SK-N-MC (cell line): ENCODE data around the gene KCNH1.

Experiments
- EZH2 ChIP-seq: fragments of 200-600 bp; sonication (generic); IDR thresholded peaks from one replicate; pipeline ENCODE4 v1.6.1; 2017; ENCODE audit warnings: antibody characterized with exemption
- FOXP2 ChIP-seq: optimal IDR thresholded peaks from 2 replicates; pipeline ENCODE3; 2011; ENCODE audit warnings: mild to moderate bottlenecking, moderate library complexity; ENCODE audit not compliant: insufficient read depth; ENCODE audit errors: extremely low read length, control extremely low read depth
- POLR2AphosphoS5 ChIP-seq: IDR thresholded peaks from 2 replicates; pipeline ENCODE4 v1.6.1; 2012; ENCODE audit warnings: mild to moderate bottlenecking, low read depth, low read length, borderline replicate concordance

DNA sequence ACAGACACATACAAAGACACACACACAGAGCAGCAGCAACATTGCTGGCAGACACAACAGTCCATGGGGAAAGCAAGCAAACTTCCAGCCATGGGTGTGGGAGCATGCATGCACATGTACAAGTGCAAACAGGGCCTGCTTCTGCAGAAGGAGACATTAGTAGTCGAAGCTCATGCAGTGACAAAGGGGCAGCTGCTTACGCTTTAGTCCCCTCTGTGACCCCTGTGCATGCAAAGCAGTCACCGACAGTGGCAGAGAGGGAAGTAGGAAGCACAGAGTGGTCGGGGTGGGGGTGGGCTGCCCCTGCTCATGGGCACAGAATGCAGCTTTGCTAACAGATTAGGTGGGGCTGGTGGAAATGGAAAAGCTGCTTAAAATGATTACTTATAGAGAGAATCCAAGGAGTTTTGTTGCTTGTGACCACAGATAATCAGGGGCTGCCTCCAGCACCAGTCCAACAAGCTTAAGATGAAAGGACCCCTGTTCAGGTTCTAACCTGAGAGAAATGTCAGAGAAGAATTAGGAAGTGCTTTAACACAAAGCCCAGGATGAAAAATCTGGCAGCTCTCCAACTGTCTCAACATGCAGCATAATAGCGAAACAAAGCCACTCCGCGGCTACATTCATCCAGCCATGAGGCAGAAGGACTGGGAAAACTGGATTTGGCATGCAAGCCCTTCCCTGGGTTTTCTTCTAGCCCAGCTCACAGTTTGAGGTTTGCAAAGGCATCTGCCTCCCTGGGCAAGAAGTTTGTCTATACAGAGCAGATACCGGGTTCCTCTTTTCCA, 378.9 kb downstream of the KCNH1 start:
- TF ChIP-seq POLR2AphosphoS5 (no peak), EZH2 (no peak), FOXP2 (no peak)
